ENCODE measurements around the gene CD38.

GRCh38 chr4:15766821-15767220 lies 11.3 kb upstream of the CD38 start:
- TF ChIP-seq, protein P1, sequence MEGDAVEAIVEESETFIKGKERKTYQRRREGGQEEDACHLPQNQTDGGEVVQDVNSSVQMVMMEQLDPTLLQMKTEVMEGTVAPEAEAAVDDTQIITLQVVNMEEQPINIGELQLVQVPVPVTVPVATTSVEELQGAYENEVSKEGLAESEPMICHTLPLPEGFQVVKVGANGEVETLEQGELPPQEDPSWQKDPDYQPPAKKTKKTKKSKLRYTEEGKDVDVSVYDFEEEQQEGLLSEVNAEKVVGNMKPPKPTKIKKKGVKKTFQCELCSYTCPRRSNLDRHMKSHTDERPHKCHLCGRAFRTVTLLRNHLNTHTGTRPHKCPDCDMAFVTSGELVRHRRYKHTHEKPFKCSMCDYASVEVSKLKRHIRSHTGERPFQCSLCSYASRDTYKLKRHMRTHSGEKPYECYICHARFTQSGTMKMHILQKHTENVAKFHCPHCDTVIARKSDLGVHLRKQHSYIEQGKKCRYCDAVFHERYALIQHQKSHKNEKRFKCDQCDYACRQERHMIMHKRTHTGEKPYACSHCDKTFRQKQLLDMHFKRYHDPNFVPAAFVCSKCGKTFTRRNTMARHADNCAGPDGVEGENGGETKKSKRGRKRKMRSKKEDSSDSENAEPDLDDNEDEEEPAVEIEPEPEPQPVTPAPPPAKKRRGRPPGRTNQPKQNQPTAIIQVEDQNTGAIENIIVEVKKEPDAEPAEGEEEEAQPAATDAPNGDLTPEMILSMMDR (IDR thresholded peaks at IDR 0.05): no peak
- no peak for TF ChIP-seq POLR2AphosphoS5 (IDR thresholded peaks at IDR 0.05)
